ENCODE measurements around the gene NRXN3.

DNA sequence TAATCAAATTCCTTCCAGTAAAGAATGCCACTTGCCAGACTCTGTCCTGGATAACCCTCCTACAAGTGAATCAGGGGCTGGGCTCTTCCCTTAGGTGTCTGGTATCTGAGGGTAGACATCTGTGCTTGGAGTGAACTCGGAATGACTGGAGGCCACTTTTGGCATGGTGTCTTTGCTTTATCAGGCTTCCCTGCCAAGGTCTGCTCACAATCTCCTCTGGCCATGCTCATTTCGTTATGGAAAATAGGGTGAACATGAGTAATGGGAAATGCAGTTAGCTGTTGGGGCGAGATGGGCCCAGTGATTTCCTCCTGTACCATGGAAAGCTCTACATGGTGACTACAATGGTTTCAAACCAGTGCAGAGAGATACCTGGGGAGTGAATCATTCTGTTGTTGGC lies 212.9 kb downstream of the NRXN3 start:
- TF ChIP-seq, protein P1, sequence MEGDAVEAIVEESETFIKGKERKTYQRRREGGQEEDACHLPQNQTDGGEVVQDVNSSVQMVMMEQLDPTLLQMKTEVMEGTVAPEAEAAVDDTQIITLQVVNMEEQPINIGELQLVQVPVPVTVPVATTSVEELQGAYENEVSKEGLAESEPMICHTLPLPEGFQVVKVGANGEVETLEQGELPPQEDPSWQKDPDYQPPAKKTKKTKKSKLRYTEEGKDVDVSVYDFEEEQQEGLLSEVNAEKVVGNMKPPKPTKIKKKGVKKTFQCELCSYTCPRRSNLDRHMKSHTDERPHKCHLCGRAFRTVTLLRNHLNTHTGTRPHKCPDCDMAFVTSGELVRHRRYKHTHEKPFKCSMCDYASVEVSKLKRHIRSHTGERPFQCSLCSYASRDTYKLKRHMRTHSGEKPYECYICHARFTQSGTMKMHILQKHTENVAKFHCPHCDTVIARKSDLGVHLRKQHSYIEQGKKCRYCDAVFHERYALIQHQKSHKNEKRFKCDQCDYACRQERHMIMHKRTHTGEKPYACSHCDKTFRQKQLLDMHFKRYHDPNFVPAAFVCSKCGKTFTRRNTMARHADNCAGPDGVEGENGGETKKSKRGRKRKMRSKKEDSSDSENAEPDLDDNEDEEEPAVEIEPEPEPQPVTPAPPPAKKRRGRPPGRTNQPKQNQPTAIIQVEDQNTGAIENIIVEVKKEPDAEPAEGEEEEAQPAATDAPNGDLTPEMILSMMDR (IDR thresholded peaks at IDR 0.05; ENCODE audit: insufficient read depth, low read depth, low read length) = no peak
- TF ChIP-seq EZH2 (IDR thresholded peaks at IDR 0.05; ENCODE audit: insufficient read depth, low read length) = no peak

Data from astrocyte (in vitro differentiated cells and primary cell).